ENCODE data around the gene ZNF391. TPM values are rescaled to one million over a fixed set of nuclear protein-coding genes. Genes with fewer than 3 reads are reported as not detected.

Gene ZNF391
- total and polyA plus RNA-seq, 2 donors (not counting 1 experiment from before 2014, with no cell fraction given): 1.3 to 4.4 TPM

GRCh38 chr6:27392623-27393022 lies 4.1 kb downstream of the ZNF391 start:
- DNase-seq: no peak
- peaks cover 4% of the 10 kb centered on the region for H3K9me3 Mint-ChIP-seq (ENCODE audit: insufficient read depth)
- Histone ChIP-seq H3K27me3 (replicated peaks in 1 of 4; ENCODE audit: control extremely low read depth in 1 of 4, control insufficient read depth in 3 of 4, insufficient read depth in 4 of 4, low read length in 3 of 4) (no peaks in the 10 kb centered on the region), H3K79me2 (ENCODE audit: control insufficient read depth, insufficient read depth, low read length) (peaks cover 10% of the 10 kb centered on the region), H3K4me3 (ENCODE audit: control extremely low read depth in 1 of 5, extremely low read depth in 1 of 5, insufficient read depth in 1 of 5, low read depth in 2 of 5, low read length in 4 of 5) (no peak overlapping the region), H3K9me3 (ENCODE audit: control extremely low read depth in 1 of 3, control insufficient read depth in 2 of 3, insufficient read depth in 1 of 3, low read length in 2 of 3) (peaks cover 0 to 16% (median 0%) of the 10 kb centered on the region in 3 donors), H3K36me3 (replicated peaks in 1 of 2; ENCODE audit: control extremely low read depth in 1 of 2, control insufficient read depth in 1 of 2, extremely low read depth in 1 of 2, insufficient read depth in 2 of 2, low read length in 1 of 2) (no peaks in the 10 kb centered on the region), H3K9ac (ENCODE audit: low read length) (no peak overlapping the region), H4K20me1 (ENCODE audit: control insufficient read depth, insufficient read depth, low read length, poor library complexity, severe bottlenecking) (no peaks in the 10 kb centered on the region), H3K4me2 (replicated peaks; ENCODE audit: low read depth, low read length, poor library complexity, severe bottlenecking) (no peak overlapping the region), H3K4me1 (ENCODE audit: control insufficient read depth in 2 of 2, insufficient read depth in 2 of 2, low read length in 2 of 2) (peaks cover 10 to 16% of the 10 kb centered on the region in 2 donors), H3K27ac (ENCODE audit: low read length in 2 of 2) (no peak overlapping the region), H2AFZ (ENCODE audit: insufficient read depth, low read depth, low read length, poor library complexity, severe bottlenecking) (no peak overlapping the region)
- POLR2A ChIA-PET: no interaction called here
- no peaks in the 10 kb centered on the region for H3K27me3 Mint-ChIP-seq
- intact Hi-C loops (cut with micrococcal nuclease): no loop called here
- H3K4me3 Mint-ChIP-seq: no peak overlapping the region
- no CpG with 5 or more reads among the region's 1 CpG for WGBS (ENCODE audit: insufficient coverage)
- ATAC-seq (ENCODE audit: low read depth): no peak
- H3K27ac Mint-ChIP-seq: no peak overlapping the region
- TF ChIP-seq EZH2 (IDR thresholded peaks at IDR 0.05; ENCODE audit: borderline replicate concordance, insufficient read depth, low read depth, low read length, poor library complexity, severe bottlenecking): no peak
- CTCF ChIA-PET: no interaction called here
- H3K4me1 Mint-ChIP-seq: peaks cover 17% of the 10 kb centered on the region

GRCh38 chr6:27394073-27394472 lies 5.5 kb downstream of the ZNF391 start:
- TF ChIP-seq CTCF (IDR thresholded peaks at IDR 0.05) (no peak), EZH2 (IDR thresholded peaks at IDR 0.05; ENCODE audit: borderline replicate concordance, insufficient read depth, low read depth, low read length, poor library complexity, severe bottlenecking) (no peak)
- peaks cover 0 to 20% (median 7%) of the 10 kb centered on the region in 3 donors for H3K9me3 ChIP-seq (ENCODE audit: control extremely low read depth in 1 of 3, control insufficient read depth in 2 of 3, insufficient read depth in 1 of 3, low read length in 2 of 3)
- peaks cover 0 to 4% of the 10 kb centered on the region in 2 experiments for H3K36me3 ChIP-seq (replicated peaks in 1 of 2; ENCODE audit: control extremely low read depth in 1 of 2, control insufficient read depth in 1 of 2, extremely low read depth in 1 of 2, insufficient read depth in 2 of 2, low read length in 1 of 2)
- intact Hi-C loops (cut with micrococcal nuclease): no loop called here
- ChIA-PET CTCF (no interaction called here), POLR2A (no interaction called here)
- no peak overlapping the region for H3K4me3 ChIP-seq (ENCODE audit: control extremely low read depth in 1 of 5, extremely low read depth in 1 of 5, insufficient read depth in 1 of 5, low read depth in 2 of 5, low read length in 4 of 5)
- Mint-ChIP-seq H3K27me3 (no peaks in the 10 kb centered on the region), H3K4me3 (no peak overlapping the region), H3K27ac (no peak overlapping the region), H3K9me3 (ENCODE audit: insufficient read depth) (peaks cover 4% of the 10 kb centered on the region), H3K4me1 (peaks cover 8% of the 10 kb centered on the region)
- H4K20me1 ChIP-seq (ENCODE audit: control insufficient read depth, insufficient read depth, low read length, poor library complexity, severe bottlenecking): no peaks in the 10 kb centered on the region
- H3K9ac ChIP-seq (ENCODE audit: low read length): no peak overlapping the region
- H3K27me3 ChIP-seq (replicated peaks in 1 of 4; ENCODE audit: control extremely low read depth in 1 of 4, control insufficient read depth in 3 of 4, insufficient read depth in 4 of 4, low read length in 3 of 4): no peaks in the 10 kb centered on the region
- H3K4me2 ChIP-seq (replicated peaks; ENCODE audit: low read depth, low read length, poor library complexity, severe bottlenecking): no peak overlapping the region
- peaks cover 4 to 7% of the 10 kb centered on the region in 2 donors for H3K4me1 ChIP-seq (ENCODE audit: control insufficient read depth in 2 of 2, insufficient read depth in 2 of 2, low read length in 2 of 2)
- no peak overlapping the region for H2AFZ ChIP-seq (ENCODE audit: insufficient read depth, low read depth, low read length, poor library complexity, severe bottlenecking)
- ATAC-seq (ENCODE audit: low read depth) (no peak), DNase-seq (no peak)
- peaks cover 10% of the 10 kb centered on the region for H3K79me2 ChIP-seq (ENCODE audit: control insufficient read depth, insufficient read depth, low read length)
- no peak overlapping the region for H3K27ac ChIP-seq (ENCODE audit: low read length in 2 of 2)
- 100% methylated on average over 1 of the region's 1 CpG for WGBS (ENCODE audit: insufficient coverage)

All from B cell (primary cell).